Skeletal muscle satellite cell (primary cell): ENCODE data around the gene ELF1.
A peak's percentile ranks its signal among the peaks of the same experiment; 100 is the strongest.

ENCODE experiments used
- H3K27me3 ChIP-seq: 2 replicates; pipeline ENCODE4 v1.7.0; 2013; ENCODE audit warnings: low read length; ENCODE audit not compliant: control insufficient read depth, insufficient read depth
- H3K36me3 ChIP-seq: 2 replicates; pipeline ENCODE4 v1.7.0; 2013; ENCODE audit warnings: mild to moderate bottlenecking, control low read depth, low read length; ENCODE audit not compliant: insufficient read depth
- H3K4me1 ChIP-seq: 2 replicates; pipeline ENCODE4 v1.7.0; 2013; ENCODE audit warnings: low read length; ENCODE audit not compliant: control insufficient read depth, insufficient read depth
- H3K4me2 ChIP-seq: 2 replicates; pipeline ENCODE4 v1.7.0; 2013; ENCODE audit warnings: mild to moderate bottlenecking, low read length
- H3K4me3 ChIP-seq: 2 replicates; pipeline ENCODE4 v1.7.0; 2013; ENCODE audit warnings: low read length
- H3K9ac ChIP-seq: 2 replicates; pipeline ENCODE4 v1.7.0; 2013; ENCODE audit warnings: mild to moderate bottlenecking, low read depth, low read length, moderate library complexity
- H3K9me3 ChIP-seq: replicated peaks from 2 replicates; pipeline ENCODE4 v1.7.0; 2013; ENCODE audit warnings: mild to moderate bottlenecking, control low read depth, low read length

Gene ELF1

DNA sequence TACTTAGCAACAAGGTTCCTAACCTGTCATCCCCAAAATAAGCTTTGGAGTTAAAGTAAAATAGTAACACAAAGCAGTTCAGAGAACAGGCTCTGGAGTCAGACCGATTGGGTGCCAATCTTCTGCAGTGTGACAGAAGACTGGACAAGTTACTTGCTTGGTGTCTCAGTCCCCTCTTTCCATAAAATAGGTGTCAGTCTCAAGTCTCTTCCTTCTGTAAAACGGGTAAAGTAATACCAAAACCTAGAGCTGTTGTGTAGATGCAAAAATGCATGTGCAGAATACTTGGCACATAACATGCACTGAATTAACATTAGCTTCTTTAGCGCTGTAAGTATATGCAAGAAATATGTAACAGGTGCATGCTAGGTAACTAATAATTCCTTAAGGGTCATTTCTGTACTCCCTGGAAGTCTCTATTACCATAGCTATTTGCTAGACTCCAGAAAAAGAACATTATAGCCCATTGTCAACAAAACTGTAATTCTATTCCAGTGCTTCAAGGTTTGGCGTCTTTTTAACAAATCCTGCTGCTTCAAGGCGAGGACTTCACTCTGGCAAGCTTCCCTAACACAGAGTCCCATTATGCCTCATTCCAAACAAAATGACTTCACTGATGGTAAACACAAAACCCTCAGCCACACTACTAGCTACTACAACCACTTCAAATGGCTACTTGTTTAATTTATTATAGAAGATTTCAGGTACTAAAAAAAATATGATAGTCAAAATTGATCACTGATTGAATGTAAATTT, 32.8 kb downstream of the ELF1 start:
- H3K4me1 ChIP-seq: peaks cover 34% of the 10 kb centered on the region

GRCh38 chr13:40985381-40986100, 33.6 kb downstream of the ELF1 start:
- no peak overlapping the region for H3K9ac ChIP-seq

More for the DNA sequence above, 32.8 kb downstream of the ELF1 start:
- H3K36me3 ChIP-seq: peaks cover 2% of the 10 kb centered on the region
- no peak overlapping the region for H3K9ac ChIP-seq
- H3K9me3 ChIP-seq: no peaks in the 10 kb centered on the region
- H3K4me2 ChIP-seq: peak overlapping the region; percentile 67
- no peak overlapping the region for H3K4me3 ChIP-seq
- H3K27me3 ChIP-seq: no peaks in the 10 kb centered on the region

GRCh38 chr13:40984668-40985366, 34.3 kb downstream of the ELF1 start:
- peak overlapping the region; percentile 29 for H3K4me3 ChIP-seq
- no peaks in the 10 kb centered on the region for H3K27me3 ChIP-seq
- peaks cover 6% of the 10 kb centered on the region for H3K36me3 ChIP-seq
- H3K4me1 ChIP-seq: peaks cover 34% of the 10 kb centered on the region
- peak overlapping the region; percentile 67 for H3K4me2 ChIP-seq
- no peak overlapping the region for H3K9ac ChIP-seq
- H3K9me3 ChIP-seq: no peaks in the 10 kb centered on the region

More at GRCh38 chr13:40985381-40986100, 33.6 kb downstream of the ELF1 start:
- peaks cover 34% of the 10 kb centered on the region for H3K4me1 ChIP-seq
- no peak overlapping the region for H3K4me3 ChIP-seq
- H3K9me3 ChIP-seq: no peaks in the 10 kb centered on the region
- H3K4me2 ChIP-seq: peak overlapping the region; percentile 67
- H3K27me3 ChIP-seq: no peaks in the 10 kb centered on the region
- H3K36me3 ChIP-seq: peaks cover 6% of the 10 kb centered on the region

- H3K36me3 ChIP-seq: peaks cover 6% of the 10 kb centered on the region
- no peaks in the 10 kb centered on the region for H3K9me3 ChIP-seq
- peaks cover 34% of the 10 kb centered on the region for H3K4me1 ChIP-seq
- no peak overlapping the region for H3K4me3 ChIP-seq
- no peak overlapping the region for H3K9ac ChIP-seq
- no peaks in the 10 kb centered on the region for H3K27me3 ChIP-seq
- peak overlapping the region; percentile 67 for H3K4me2 ChIP-seq
Observed at GRCh38 chr13:40983725-40984667, 35.1 kb downstream of the ELF1 start.

DNA sequence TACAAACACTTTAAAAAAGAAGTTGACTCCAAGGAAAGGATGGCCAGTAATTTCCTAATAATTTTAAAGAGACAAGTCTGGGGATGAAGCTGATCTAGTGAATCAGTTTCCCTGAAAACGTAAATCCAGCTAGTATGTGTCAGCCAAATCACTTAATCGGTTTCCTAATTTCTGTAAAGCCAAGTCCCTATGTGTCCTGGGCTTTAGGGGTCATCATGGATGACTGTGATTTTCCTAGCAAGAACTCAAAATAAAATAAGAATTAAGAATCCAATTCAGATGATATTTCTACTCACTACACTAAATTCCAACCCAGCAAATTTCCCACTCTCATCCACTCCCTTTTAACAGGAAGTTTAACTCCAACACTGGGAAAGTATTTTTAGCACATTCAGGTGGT, 35.9 kb downstream of the ELF1 start:
- peaks cover 6% of the 10 kb centered on the region for H3K36me3 ChIP-seq
- H3K4me2 ChIP-seq: peak overlapping the region; percentile 61
- peak overlapping the region; percentile 18 for H3K4me3 ChIP-seq
- H3K4me1 ChIP-seq: peaks cover 34% of the 10 kb centered on the region
- H3K9me3 ChIP-seq: no peaks in the 10 kb centered on the region
- H3K9ac ChIP-seq: peak overlapping the region; percentile 26
- no peaks in the 10 kb centered on the region for H3K27me3 ChIP-seq

- H3K36me3 ChIP-seq: peaks cover 6% of the 10 kb centered on the region
Observed at GRCh38 chr13:40982772-40983171, 36.3 kb downstream of the ELF1 start.

GRCh38 chr13:40981949-40982348, 37.2 kb downstream of the ELF1 start:
- H3K9ac ChIP-seq: no peak overlapping the region
- H3K27me3 ChIP-seq: no peaks in the 10 kb centered on the region
- no peak overlapping the region for H3K4me3 ChIP-seq
- H3K36me3 ChIP-seq: peaks cover 6% of the 10 kb centered on the region
- H3K4me1 ChIP-seq: peaks cover 34% of the 10 kb centered on the region
- no peaks in the 10 kb centered on the region for H3K9me3 ChIP-seq
- H3K4me2 ChIP-seq: peak overlapping the region; percentile 61

More at GRCh38 chr13:40982772-40983171, 36.3 kb downstream of the ELF1 start:
- peaks cover 34% of the 10 kb centered on the region for H3K4me1 ChIP-seq
- H3K27me3 ChIP-seq: no peaks in the 10 kb centered on the region
- H3K4me3 ChIP-seq: peak overlapping the region; percentile 18
- peak overlapping the region; percentile 26 for H3K9ac ChIP-seq
- peak overlapping the region; percentile 61 for H3K4me2 ChIP-seq
- H3K9me3 ChIP-seq: no peaks in the 10 kb centered on the region

GRCh38 chr13:40981361-40981760, 37.8 kb downstream of the ELF1 start:
- H3K27me3 ChIP-seq: no peaks in the 10 kb centered on the region
- H3K4me1 ChIP-seq: peaks cover 31% of the 10 kb centered on the region
- H3K4me2 ChIP-seq: no peak overlapping the region
- peaks cover 6% of the 10 kb centered on the region for H3K36me3 ChIP-seq
- no peak overlapping the region for H3K4me3 ChIP-seq
- no peaks in the 10 kb centered on the region for H3K9me3 ChIP-seq
- no peak overlapping the region for H3K9ac ChIP-seq

- H3K4me2 ChIP-seq: no peak overlapping the region
- no peaks in the 10 kb centered on the region for H3K27me3 ChIP-seq
- H3K36me3 ChIP-seq: peaks cover 6% of the 10 kb centered on the region
- no peak overlapping the region for H3K4me3 ChIP-seq
- H3K9me3 ChIP-seq: no peaks in the 10 kb centered on the region
- no peak overlapping the region for H3K9ac ChIP-seq
- peaks cover 26% of the 10 kb centered on the region for H3K4me1 ChIP-seq
Observed at GRCh38 chr13:40980461-40980860, 38.7 kb downstream of the ELF1 start.

- Histone ChIP-seq H3K4me1 (peaks cover 21% of the 10 kb centered on the region), H3K9ac (no peak overlapping the region), H3K36me3 (peaks cover 6% of the 10 kb centered on the region), H3K9me3 (no peaks in the 10 kb centered on the region), H3K4me2 (no peak overlapping the region), H3K27me3 (no peaks in the 10 kb centered on the region), H3K4me3 (no peak overlapping the region)
Observed at GRCh38 chr13:40979232-40979631, 39.9 kb downstream of the ELF1 start.
